H9 (cell line): Measurements from ENCODE around the gene SPCS3. TPM values are rescaled to one million over a fixed set of nuclear protein-coding genes. Genes with fewer than 3 reads are reported as not detected.

Experiments
- DNase-seq: peaks from one replicate; pipeline ENCODE4 v3.0.0-alpha.2; 2017
- H2AFZ ChIP-seq: one replicate; pipeline ENCODE4 v1.6.1; 2013; ENCODE audit warnings: mild to moderate bottlenecking, low read length, control low read depth, moderate library complexity
- H2AK5ac ChIP-seq: 2 replicates; pipeline ENCODE4 v1.6.1; 2013; ENCODE audit warnings: low read length, control low read depth, mixed read lengths; ENCODE audit not compliant: insufficient read length
- H2BK120ac ChIP-seq: one replicate; pipeline ENCODE4 v1.6.1; 2013; ENCODE audit warnings: low read depth, mild to moderate bottlenecking, low read length, control low read depth, inconsistent platforms; ENCODE audit not compliant: poor library complexity, severe bottlenecking
- H2BK12ac ChIP-seq: 2 replicates; pipeline ENCODE4 v1.6.1; 2013; ENCODE audit warnings: low read length, control low read depth, mixed read lengths, low read depth; ENCODE audit not compliant: insufficient read length
- H2BK15ac ChIP-seq: 2 replicates; pipeline ENCODE4 v1.6.1; 2013; ENCODE audit warnings: low read depth, low read length, control low read depth
- H2BK20ac ChIP-seq: one replicate; pipeline ENCODE4 v1.6.1; 2013; ENCODE audit warnings: low read depth, mild to moderate bottlenecking, low read length, control low read depth, inconsistent platforms; ENCODE audit not compliant: poor library complexity, severe bottlenecking
- H2BK5ac ChIP-seq: 2 replicates; pipeline ENCODE4 v1.6.1; 2013; ENCODE audit warnings: low read length, control low read depth, mixed read lengths; ENCODE audit not compliant: insufficient read length
- H3K14ac ChIP-seq: 2 replicates; pipeline ENCODE4 v1.6.1; 2013; ENCODE audit warnings: low read length, control low read depth; ENCODE audit not compliant: insufficient read depth
- H3K18ac ChIP-seq: 2 replicates; pipeline ENCODE4 v1.6.1; 2013; ENCODE audit warnings: low read depth, mild to moderate bottlenecking, mixed read lengths, low read length, control low read depth; ENCODE audit not compliant: insufficient read length
- H3K23ac ChIP-seq: 2 replicates; pipeline ENCODE4 v1.6.1; 2013; ENCODE audit warnings: low read length, control low read depth, mixed read lengths, low read depth; ENCODE audit not compliant: insufficient read length
- H3K23me2 ChIP-seq: 2 replicates; pipeline ENCODE4 v1.6.1; 2013; ENCODE audit warnings: low read depth, mild to moderate bottlenecking, mixed read lengths, low read length, control low read depth; ENCODE audit not compliant: insufficient read length, poor library complexity, severe bottlenecking
- H3K27ac ChIP-seq: 2 replicates; pipeline ENCODE4 v1.5.1; 2013; ENCODE audit warnings: low read length, control low read depth, mixed read lengths, low read depth; ENCODE audit not compliant: insufficient read length
- H3K27me3 ChIP-seq: 2 replicates; pipeline ENCODE4 v1.6.1; 2013; ENCODE audit warnings: low read length, control low read depth, inconsistent platforms; ENCODE audit not compliant: insufficient read depth
- H3K4ac ChIP-seq: 2 replicates; pipeline ENCODE4 v1.6.1; 2013; ENCODE audit warnings: low read depth, mild to moderate bottlenecking, control low read depth, inconsistent platforms, low read length, moderate library complexity
- H3K4me1 ChIP-seq: 2 replicates; pipeline ENCODE4 v1.6.1; 2013; ENCODE audit warnings: low read length, control low read depth, inconsistent platforms; ENCODE audit not compliant: insufficient read depth
- H3K4me2 ChIP-seq: 2 replicates; pipeline ENCODE4 v1.6.1; 2013; ENCODE audit warnings: low read length, control low read depth, mixed read lengths; ENCODE audit not compliant: insufficient read length, insufficient read depth
- H3K56ac ChIP-seq: 2 replicates; pipeline ENCODE4 v1.6.1; 2013; ENCODE audit warnings: low read depth, mild to moderate bottlenecking, mixed read lengths, low read length, control low read depth; ENCODE audit not compliant: insufficient read length
- H3K79me1 ChIP-seq: 2 replicates; pipeline ENCODE4 v1.6.1; 2013; ENCODE audit warnings: low read depth, mild to moderate bottlenecking, moderate library complexity, low read length, control low read depth, inconsistent platforms; ENCODE audit not compliant: insufficient read depth, poor library complexity, severe bottlenecking
- H3K79me2 ChIP-seq: 2 replicates; pipeline ENCODE4 v1.6.1; 2013; ENCODE audit warnings: low read length, control low read depth, inconsistent platforms; ENCODE audit not compliant: insufficient read depth
- H3K9ac ChIP-seq: 2 replicates; pipeline ENCODE4 v1.6.1; 2013; ENCODE audit warnings: low read length, control low read depth, mixed read lengths; ENCODE audit not compliant: insufficient read length; ENCODE audit errors: extremely low read depth
- H3K9me3 ChIP-seq: one replicate; pipeline ENCODE4 v1.6.1; 2013; ENCODE audit warnings: low read depth, low read length, inconsistent platforms; ENCODE audit not compliant: control insufficient read depth
- H3T11ph ChIP-seq: one replicate; pipeline ENCODE4 v1.6.1; 2013; ENCODE audit warnings: mild to moderate bottlenecking, low read length, control low read depth, inconsistent platforms
- H4K20me1 ChIP-seq: one replicate; pipeline ENCODE4 v1.6.1; 2013; ENCODE audit not compliant: control insufficient read depth, insufficient read length, insufficient read depth
- H4K5ac ChIP-seq: 2 replicates; pipeline ENCODE4 v1.6.1; 2013; ENCODE audit warnings: low read depth, mild to moderate bottlenecking, mixed read lengths, low read length, control low read depth; ENCODE audit not compliant: insufficient read length
- H4K8ac ChIP-seq: replicated peaks from 2 replicates; pipeline ENCODE4 v1.6.1; 2013; ENCODE audit warnings: low read length, control low read depth, mixed read lengths, low read depth; ENCODE audit not compliant: insufficient read length
- H4K91ac ChIP-seq: 2 replicates; pipeline ENCODE4 v1.6.1; 2013; ENCODE audit warnings: low read depth, mild to moderate bottlenecking, moderate library complexity, mixed read lengths, low read length, control low read depth; ENCODE audit not compliant: insufficient read length
- H3K27ac Mint-ChIP-seq, 3 experiments: 2 replicates in 2 of 3; 3 replicates in 1 of 3; pipeline ENCODE4 v1.8.0; 2020 to 2021; ENCODE audit warnings: mixed read lengths in 3 of 3, mild to moderate bottlenecking in 1 of 3, moderate library complexity in 1 of 3
- H3K27me3 Mint-ChIP-seq: 2 replicates; pipeline ENCODE4 v1.8.0; 2021; ENCODE audit warnings: low read depth, mild to moderate bottlenecking, moderate library complexity, mixed read lengths
- H3K36me3 Mint-ChIP-seq, 3 experiments: 2 replicates in 2 of 3; 3 replicates in 1 of 3; pipeline ENCODE4 v1.8.0; 2020 to 2021; ENCODE audit warnings: low read depth in 3 of 3, mixed read lengths in 3 of 3; ENCODE audit not compliant: insufficient read depth in 1 of 3
- H3K4me1 Mint-ChIP-seq, 2 experiments: 2 replicates each; pipeline ENCODE4 v1.8.0; 2020; ENCODE audit warnings: mixed read lengths in 2 of 2
- H3K4me3 Mint-ChIP-seq, 2 experiments: 2 replicates in 1 of 2; 3 replicates in 1 of 2; pipeline ENCODE4 v1.8.0; 2020 to 2021; ENCODE audit warnings: mild to moderate bottlenecking in 2 of 2, mixed read lengths in 2 of 2, moderate library complexity in 1 of 2
- H3K9me3 Mint-ChIP-seq, 2 experiments: 2 replicates in 1 of 2; 3 replicates in 1 of 2; pipeline ENCODE4 v1.8.0; 2020; ENCODE audit warnings: mild to moderate bottlenecking in 2 of 2, mixed read lengths in 2 of 2, moderate library complexity in 1 of 2
- CTCF ChIP-seq: fragments of 200-600 bp; sonication (generic); conservative IDR thresholded peaks from 3 replicates; pipeline ENCODE4 v1.8.0; 2021; ENCODE audit warnings: antibody characterized with exemption, mild to moderate bottlenecking
- total RNA-seq: library from RNA; stranded (reverse); gene quantifications from 2 replicates; pipeline ENCODE4 v1.2.1, GENCODE V29; 2021

Gene SPCS3
- total RNA-seq, 1 experiment from 2014 or later = 113 TPM

- no peak overlapping the region for H2BK5ac ChIP-seq
- H2BK120ac ChIP-seq = no peak overlapping the region
- no peak overlapping the region for H3K56ac ChIP-seq
- no peak overlapping the region for H2BK20ac ChIP-seq
- H3K4ac ChIP-seq = no peak overlapping the region
- no peak overlapping the region for H2AK5ac ChIP-seq
- H3K27me3 ChIP-seq = peaks cover 4% of the 10 kb centered on the region; the same call in 1 of the 2 replicates
- H3K4me1 ChIP-seq = no peaks in the 10 kb centered on the region
- H2BK12ac ChIP-seq = no peak overlapping the region
- no peaks in the 10 kb centered on the region for H3K9me3 ChIP-seq
- Mint-ChIP-seq H3K4me3 (no peak overlapping the region), H3K27me3 (peaks cover 27% of the 10 kb centered on the region), H3K9me3 (no peaks in the 10 kb centered on the region), H3K4me1 (no peaks in the 10 kb centered on the region), H3K36me3 (no peaks in the 10 kb centered on the region), H3K27ac (no peak overlapping the region)
- H4K8ac ChIP-seq = no peak overlapping the region
- H2BK15ac ChIP-seq = no peak overlapping the region
- H4K20me1 ChIP-seq = no peaks in the 10 kb centered on the region
- H4K91ac ChIP-seq = no peak overlapping the region
- no peaks in the 10 kb centered on the region for H3K79me2 ChIP-seq
- H3K18ac ChIP-seq = no peak overlapping the region
- H3K14ac ChIP-seq = no peak overlapping the region
- DNase-seq = no peak
- no peak overlapping the region for H2AFZ ChIP-seq
- no peak overlapping the region for H4K5ac ChIP-seq
- TF ChIP-seq CTCF = no peak
- no peaks in the 10 kb centered on the region for H3K23me2 ChIP-seq
- no peaks in the 10 kb centered on the region for H3K79me1 ChIP-seq
- no peak overlapping the region for H3K23ac ChIP-seq
- no peak overlapping the region for H3K9ac ChIP-seq
- no peak overlapping the region for H3K4me2 ChIP-seq
- H3T11ph ChIP-seq = no peak overlapping the region
- H3K27ac ChIP-seq = no peak overlapping the region
Measured at GRCh38 chr4:176309772-176310171, 10.0 kb upstream of the SPCS3 start.
